IMR-90 (cell line): Measurements from ENCODE around the gene DCLK1. TPM values are rescaled to one million over a fixed set of nuclear protein-coding genes. Genes with fewer than 3 reads are reported as not detected.

ENCODE experiments used
- ATAC-seq: fragments of 200-7000 bp; cut with Tn5 transposase; 2 replicates; pipeline ENCODE4 v1.9.1; 2020; ENCODE audit warnings: low read depth, mild to moderate bottlenecking, moderate library complexity
- BruUV-seq: library from RNA; stranded (reverse); fragments of 400-500 nt; replicated peaks from 2 replicates; lab custom pipeline; 2021; lab: Mats Ljungman, UMichigan
- CTCF ChIA-PET: fragments of 300-600 bp; formaldehyde crosslinking; extraction: SDS; loops from one replicate; lab custom pipeline; 2021; ENCODE audit warnings: antibody characterized with exemption; lab: Yijun Ruan, JAX
- POLR2A ChIA-PET: fragments of 300-600 bp; sonication (Branson Sonifier 250); formaldehyde crosslinking; loops from one replicate; lab custom pipeline; 2022; ENCODE audit warnings: antibody characterized with exemption; ENCODE audit not compliant: unreplicated experiment; lab: Charles Lee
- DNase-seq: peaks from one replicate; pipeline ENCODE4 v3.0.0; 2013
- H2AFZ ChIP-seq: replicated peaks from 2 replicates; pipeline ENCODE3; 2013; ENCODE audit warnings: low read length, mild to moderate bottlenecking; ENCODE audit not compliant: poor library complexity
- H2AK5ac ChIP-seq: 2 replicates; pipeline ENCODE4 v1.6.1; 2013; ENCODE audit warnings: low read depth, low read length, inconsistent platforms
- H2AK9ac ChIP-seq: replicated peaks from 2 replicates; pipeline ENCODE3; 2013; ENCODE audit warnings: mild to moderate bottlenecking, low read depth, low read length, moderate library complexity; ENCODE audit not compliant: poor library complexity
- H2BK120ac ChIP-seq: 2 replicates; pipeline ENCODE4 v1.6.1; 2013; ENCODE audit warnings: low read depth, low read length, inconsistent platforms
- H2BK15ac ChIP-seq: 3 replicates; pipeline ENCODE4 v1.6.1; 2013; ENCODE audit warnings: low read depth, low read length, inconsistent platforms
- H2BK20ac ChIP-seq: 2 replicates; pipeline ENCODE4 v1.6.1; 2013; ENCODE audit warnings: low read depth, mild to moderate bottlenecking, inconsistent platforms, low read length, moderate library complexity
- H2BK5ac ChIP-seq: 2 replicates; pipeline ENCODE4 v1.6.1; 2013; ENCODE audit warnings: mild to moderate bottlenecking, low read depth, low read length, inconsistent platforms; ENCODE audit not compliant: poor library complexity, severe bottlenecking
- H3K14ac ChIP-seq: replicated peaks from 2 replicates; pipeline ENCODE4 v1.6.1; 2013; ENCODE audit warnings: low read depth, low read length, inconsistent platforms
- H3K18ac ChIP-seq: 2 replicates; pipeline ENCODE4 v1.6.1; 2013; ENCODE audit warnings: low read depth, low read length, control low read depth
- H3K23ac ChIP-seq: 2 replicates; pipeline ENCODE4 v1.6.1; 2013; ENCODE audit warnings: low read depth, low read length, inconsistent platforms
- H3K27ac ChIP-seq: 2 replicates; pipeline ENCODE4 v1.5.1; 2013; ENCODE audit warnings: mild to moderate bottlenecking, control low read depth, low read length; ENCODE audit not compliant: insufficient read depth
- H3K27me3 ChIP-seq: 2 replicates; pipeline ENCODE4 v1.6.1; 2013; ENCODE audit warnings: low read length; ENCODE audit not compliant: control insufficient read depth, insufficient read depth
- H3K36me3 ChIP-seq: 2 replicates; pipeline ENCODE4 v1.6.1; 2013; ENCODE audit warnings: low read length, mixed read lengths; ENCODE audit not compliant: control insufficient read depth, insufficient read depth
- H3K4ac ChIP-seq: 2 replicates; pipeline ENCODE4 v1.6.1; 2013; ENCODE audit warnings: low read depth, low read length, inconsistent platforms
- H3K4me1 ChIP-seq: 2 replicates; pipeline ENCODE4 v1.6.1; 2013; ENCODE audit warnings: low read length, mixed read lengths; ENCODE audit not compliant: control insufficient read depth, insufficient read depth
- H3K4me2 ChIP-seq: 2 replicates; pipeline ENCODE4 v1.6.1; 2013; ENCODE audit warnings: low read depth, mild to moderate bottlenecking, control low read depth, low read length, moderate library complexity
- H3K4me3 ChIP-seq: 2 replicates; pipeline ENCODE4 v1.5.1; 2013; ENCODE audit warnings: low read depth, mild to moderate bottlenecking, control low read depth, low read length, moderate library complexity; ENCODE audit not compliant: insufficient read depth
- H3K56ac ChIP-seq: 2 replicates; pipeline ENCODE4 v1.6.1; 2013; ENCODE audit warnings: low read length, inconsistent platforms; ENCODE audit not compliant: insufficient read depth; ENCODE audit errors: extremely low read depth
- H3K79me1 ChIP-seq, 2 experiments: 2 replicates each; pipeline ENCODE4 v1.6.1; 2013; ENCODE audit warnings: low read length in 2 of 2, inconsistent platforms in 1 of 2, low read depth in 1 of 2
- H3K9ac ChIP-seq: 2 replicates; pipeline ENCODE4 v1.6.1; 2013; ENCODE audit warnings: low read depth, low read length, control low read depth
- H3K9me1 ChIP-seq: 2 replicates; pipeline ENCODE4 v1.6.1; 2013; ENCODE audit warnings: low read length, inconsistent platforms; ENCODE audit not compliant: insufficient read depth
- H3K9me3 ChIP-seq: 2 replicates; pipeline ENCODE4 v1.6.1; 2013; ENCODE audit warnings: low read length; ENCODE audit not compliant: control insufficient read depth, insufficient read depth
- H4K20me1 ChIP-seq: 2 replicates; pipeline ENCODE4 v1.6.1; 2013; ENCODE audit warnings: low read length, inconsistent platforms; ENCODE audit not compliant: insufficient read depth
- H4K5ac ChIP-seq: 2 replicates; pipeline ENCODE4 v1.6.1; 2013; ENCODE audit warnings: mild to moderate bottlenecking, low read depth, low read length, control low read depth
- H4K8ac ChIP-seq, 2 experiments: 2 replicates each; pipeline ENCODE4 v1.6.1; 2013; ENCODE audit warnings: low read depth in 2 of 2, low read length in 2 of 2, control low read depth in 1 of 2, inconsistent platforms in 1 of 2
- H4K91ac ChIP-seq: 2 replicates; pipeline ENCODE4 v1.6.1; 2013; ENCODE audit warnings: low read depth, low read length, inconsistent platforms; ENCODE audit not compliant: insufficient read depth
- MXI1 ChIP-seq: IDR thresholded peaks from 2 replicates; pipeline ENCODE4 v1.6.1; 2012; ENCODE audit warnings: low read depth, mild to moderate bottlenecking, low read length, moderate library complexity, borderline replicate concordance
- NFE2L2 ChIP-seq: fragments of 150-350 bp; IDR thresholded peaks from 2 replicates; pipeline ENCODE4 v1.6.1; 2016; ENCODE audit warnings: low read depth, mild to moderate bottlenecking, low read length
- RCOR1 ChIP-seq: IDR thresholded peaks from 2 replicates; pipeline ENCODE4 v1.6.1; 2012; ENCODE audit warnings: mild to moderate bottlenecking, low read length, improper control_type of control experiment; ENCODE audit not compliant: insufficient replicate concordance
- RFX5 ChIP-seq: IDR thresholded peaks from 2 replicates; pipeline ENCODE4 v1.8.0; 2012; ENCODE audit warnings: low read depth, mild to moderate bottlenecking, low read length, moderate library complexity
- SMC3 ChIP-seq: fragments of 150-350 bp; IDR thresholded peaks from 2 replicates; pipeline ENCODE4 v1.6.1; 2016; ENCODE audit warnings: low read depth, mild to moderate bottlenecking, antibody characterized with exemption, low read length, moderate library complexity
- WGBS, 2 experiments: methylation state at CpG; one replicate each; pipeline versions ENCODE4 v1.1.5 to v1.1.7; 2013; ENCODE audit warnings: missing lambda C conversion rate in 2 of 2; ENCODE audit not compliant: insufficient read length in 1 of 2; ENCODE audit errors: extremely low coverage in 2 of 2; 5-methylcytosine and 5-hydroxymethylcytosine counted together
- dilution Hi-C: fragments of 300-500 bp; cut with HindIII; formaldehyde crosslinking; loops from one replicate; pipeline ENCODE4 v1.14.3; 2018; ENCODE audit warnings: low sequenced_read_pairs; ENCODE audit not compliant: unreplicated experiment
- in situ Hi-C: fragments of 300-500 bp; cut with MboI; formaldehyde crosslinking; loops from 3 replicates; pipeline ENCODE4 v1.14.3; 2019; ENCODE audit warnings: low sequenced_read_pairs, inconsistent platforms, mixed read lengths
- intact Hi-C: fragments of 100-400 bp; cut with micrococcal nuclease; formaldehyde crosslinking; loops from 2 replicates; pipeline ENCODE4 v1.10.0; 2022
- polyA plus RNA-seq, 3 experiments: library from polyadenylated mRNA; depleted of rRNA; stranded (reverse); fragments of >200 nt; gene quantifications; 2 replicates each; pipeline ENCODE4 v1.2.3, GENCODE V29; 2012; ENCODE audit warnings: low replicate concordance in 1 of 3
- total RNA-seq: library from RNA; depleted of rRNA; stranded (reverse); fragments of >200 nt; gene quantifications from 2 replicates; pipeline ENCODE4 v1.2.3, GENCODE V29; 2012

Gene DCLK1
- total and polyA plus RNA-seq, 2 of the 4 experiments (the other 2 are of a cell fraction), result under 0.01 to 0.02 TPM

- Histone ChIP-seq H2BK5ac (no peak overlapping the region), H3K4me1 (peaks cover 2% of the 10 kb centered on the region; the same call in 1 of the 2 replicates), H2AK5ac (no peak overlapping the region), H2BK20ac (no peak overlapping the region), H3K27me3 (no peaks in the 10 kb centered on the region), H2AK9ac (no peak overlapping the region), H3K4ac (no peak overlapping the region), H2BK120ac (no peak overlapping the region), H2AFZ (no peak overlapping the region), H3K4me3 (no peak overlapping the region), H4K91ac (no peak overlapping the region), H3K18ac (no peak overlapping the region), H4K8ac (no peak overlapping the region), H3K9me1 (no peaks in the 10 kb centered on the region), H2BK15ac (no peak overlapping the region), H3K23ac (no peak overlapping the region), H3K56ac (no peak overlapping the region), H3K79me1 (no peaks in the 10 kb centered on the region), H3K27ac (no peak overlapping the region), H4K20me1 (no peaks in the 10 kb centered on the region), H3K9me3 (no peaks in the 10 kb centered on the region), H3K4me2 (no peak overlapping the region), H3K14ac (no peak overlapping the region), H3K9ac (no peak overlapping the region), H4K5ac (no peak overlapping the region), H3K36me3 (no peaks in the 10 kb centered on the region)
- BruUV-seq, result no TSS peak
- ChIA-PET CTCF (no interaction called here), POLR2A (no interaction called here)
- in situ Hi-C loops, result no loop called here
- no CpG with 5 or more reads among the region's 3 CpGs for WGBS, 2 experiments
- intact Hi-C loops, result no loop called here
- TF ChIP-seq RCOR1 (no peak), SMC3 (no peak), RFX5 (no peak), NFE2L2 (no peak), MXI1 (no peak)
- dilution Hi-C loops, result no loop called here
- no peak for ATAC-seq
- DNase-seq, result peak; percentile 18
These were observed 242.7 kb downstream of the DCLK1 start for GRCh38 chr13:35888457-35888883.
